GM18502 (cell line): ENCODE measurements around the gene CASP3.
A peak's percentile ranks its signal among the peaks of the same experiment; 100 is the strongest.
"Not testable (repeated sequence)": the region's sequence is repeated elsewhere in the genome, so short reads cannot be mapped to it uniquely, and the experiment has no call there.

Source experiments
- ATAC-seq: cut with Tn5 transposase; IDR thresholded peaks from one replicate; pipeline ENCODE4 v1.9.1; 2021; ENCODE audit warnings: mild to moderate bottlenecking; ENCODE audit not compliant: unreplicated experiment, poor library complexity

The CASP3 gene

DNA sequence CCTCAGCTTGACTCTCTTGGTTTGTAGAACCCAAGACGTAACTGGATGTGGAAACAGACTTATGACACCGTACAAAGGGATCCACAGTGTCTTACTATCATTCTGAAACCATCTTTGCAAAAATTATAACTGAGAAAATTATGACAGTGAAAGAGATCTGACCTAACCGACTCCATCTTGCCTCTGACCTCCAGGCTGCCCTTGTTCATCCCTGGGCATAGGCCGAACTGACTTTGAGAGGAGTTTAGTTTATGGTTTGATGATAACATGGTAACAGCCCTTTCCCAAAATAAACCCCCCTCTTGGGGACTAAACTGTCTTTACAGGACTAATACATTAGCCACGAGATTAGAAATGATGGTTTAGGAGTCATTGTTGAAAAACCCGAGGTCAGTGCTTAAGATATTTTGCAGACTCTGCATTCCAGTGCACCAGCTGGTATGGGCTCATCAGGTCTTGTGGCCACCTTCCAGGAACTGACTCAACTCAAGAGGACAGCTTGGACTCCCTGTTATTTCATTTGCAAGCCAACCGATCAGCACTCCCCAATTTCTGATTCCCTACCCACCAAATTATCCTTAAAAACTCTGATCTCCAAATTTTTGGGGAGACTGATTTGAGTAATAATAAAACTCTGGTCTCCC is 49.6 kb downstream of the CASP3 start:
- ATAC-seq: no peak

DNA sequence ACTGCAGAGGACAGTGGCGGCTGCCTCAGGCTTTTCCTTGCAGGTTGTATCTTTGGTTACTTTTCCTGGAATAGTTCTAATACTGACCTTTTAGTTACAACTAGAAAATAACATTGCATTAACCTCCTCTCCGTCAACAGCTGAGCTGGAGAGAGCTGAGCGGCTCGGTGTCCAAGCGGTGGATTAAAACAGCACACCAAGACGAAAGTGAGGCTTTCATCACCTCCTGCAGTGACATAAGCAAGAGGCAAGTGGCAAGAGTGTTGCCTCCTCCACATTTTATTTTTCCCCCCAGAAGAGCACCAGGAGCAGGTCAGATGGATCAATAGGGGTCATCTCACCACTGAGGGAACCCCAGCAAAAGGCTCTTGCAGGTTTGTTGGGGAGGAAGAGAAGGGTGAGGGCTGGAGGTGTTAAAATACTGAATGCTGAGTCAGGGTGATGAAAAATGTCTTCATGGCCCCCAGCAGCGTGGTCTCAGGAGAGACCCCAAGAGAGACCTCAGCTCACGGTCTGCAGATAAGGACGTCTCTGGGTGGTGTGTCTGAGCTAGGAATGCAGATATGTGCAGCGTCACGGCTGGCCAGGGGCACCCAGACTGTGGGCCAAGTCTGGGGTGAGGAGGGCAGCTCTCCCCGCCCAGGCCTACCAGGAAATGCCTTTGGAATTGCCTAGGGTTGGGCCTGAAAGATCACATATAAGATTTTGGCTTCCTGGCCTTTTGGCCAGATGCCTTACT is 50.3 kb downstream of the CASP3 start:
- no peak for ATAC-seq

DNA sequence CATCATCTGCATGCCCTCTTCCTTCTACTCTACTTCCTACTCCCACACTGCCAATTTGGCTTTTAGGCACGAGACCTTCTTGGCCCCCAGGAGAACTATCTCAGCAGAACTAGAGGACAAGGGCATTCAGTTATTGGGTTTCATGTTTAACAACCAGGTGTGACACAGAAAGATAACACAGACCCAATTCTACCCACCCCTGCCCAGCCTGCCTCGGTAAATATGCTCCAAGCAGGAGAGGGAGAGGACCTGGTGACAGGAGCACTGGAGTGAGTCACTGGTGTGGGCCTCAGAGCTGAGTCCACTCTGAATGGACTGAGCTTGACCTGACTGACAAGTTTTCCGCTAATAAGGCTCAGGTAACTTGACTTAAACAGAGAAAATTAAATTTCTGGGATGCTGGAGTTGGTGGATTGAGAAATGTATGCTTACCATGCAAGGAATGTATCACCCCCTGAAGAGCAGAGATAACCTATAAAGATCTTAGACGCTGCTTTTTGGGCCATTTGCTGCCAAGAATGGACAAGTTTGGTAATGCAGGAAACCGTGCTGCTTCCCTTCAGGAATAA is 52.5 kb downstream of the CASP3 start:
- no peak for ATAC-seq

DNA sequence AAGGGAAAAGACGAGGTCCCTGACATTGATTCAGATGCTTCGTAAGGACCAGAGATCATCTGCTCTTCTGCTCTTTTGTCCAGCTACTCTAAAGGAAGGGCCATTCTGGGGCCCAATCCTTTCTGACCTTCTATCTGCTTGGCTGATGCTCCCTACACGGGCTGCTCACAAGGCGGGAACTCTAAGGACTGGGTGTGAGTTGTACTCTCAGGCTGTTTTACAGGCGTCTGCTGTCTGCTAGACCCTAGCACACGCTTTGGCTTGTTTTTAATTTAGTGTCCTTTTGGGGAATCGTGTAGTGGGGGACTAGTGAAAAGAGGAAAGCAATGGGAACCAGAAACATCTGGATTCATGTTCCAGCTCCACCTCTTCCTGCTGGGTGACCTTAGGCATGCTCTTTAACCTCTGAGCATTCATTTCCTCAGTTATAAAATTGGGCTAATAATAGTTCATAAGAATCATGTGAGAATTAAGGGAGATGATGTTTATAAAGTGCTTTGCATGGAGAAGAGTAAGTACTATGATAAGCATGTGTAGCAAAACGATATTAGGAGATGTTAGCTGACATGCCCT is 53.1 kb downstream of the CASP3 start:
- ATAC-seq: no peak

DNA sequence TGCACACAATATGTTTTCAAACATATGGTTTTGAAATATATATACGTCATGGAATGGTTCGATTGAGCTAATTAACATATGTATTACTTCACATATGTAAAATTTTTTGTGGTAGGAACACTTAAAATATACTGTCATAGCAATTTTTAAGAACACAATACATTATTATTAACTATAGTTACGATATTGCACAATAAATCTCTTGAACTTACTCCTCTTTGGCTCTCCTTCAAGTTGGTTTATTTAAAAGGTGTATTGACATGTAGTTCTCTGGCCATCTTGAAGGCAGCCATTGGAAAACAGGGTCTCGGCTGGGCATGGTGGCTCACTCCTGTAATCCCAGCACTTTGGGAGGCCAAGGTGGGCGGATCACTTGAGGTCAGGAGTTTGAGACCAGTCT is 53.8 kb downstream of the CASP3 start:
- ATAC-seq: no peak

DNA sequence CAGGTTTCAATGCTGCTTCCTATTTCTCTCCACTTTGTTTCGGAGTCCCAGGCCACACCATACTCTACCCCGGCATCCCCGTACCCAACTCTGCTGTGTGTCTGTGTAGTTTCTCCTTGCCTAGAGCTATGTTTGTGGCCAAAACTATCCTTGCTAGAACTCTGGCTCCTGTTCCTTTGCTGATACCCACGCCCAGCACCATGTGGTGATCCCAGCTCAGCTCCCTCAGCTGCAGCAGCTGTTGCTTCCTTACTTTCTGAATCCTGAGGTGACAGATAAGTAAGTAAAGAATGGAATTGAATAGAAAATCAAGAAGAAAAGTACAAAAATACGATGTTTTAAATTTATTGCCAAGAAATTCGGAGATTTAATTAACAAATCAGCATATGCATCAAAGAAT is 55.8 kb downstream of the CASP3 start:
- ATAC-seq: no peak

DNA sequence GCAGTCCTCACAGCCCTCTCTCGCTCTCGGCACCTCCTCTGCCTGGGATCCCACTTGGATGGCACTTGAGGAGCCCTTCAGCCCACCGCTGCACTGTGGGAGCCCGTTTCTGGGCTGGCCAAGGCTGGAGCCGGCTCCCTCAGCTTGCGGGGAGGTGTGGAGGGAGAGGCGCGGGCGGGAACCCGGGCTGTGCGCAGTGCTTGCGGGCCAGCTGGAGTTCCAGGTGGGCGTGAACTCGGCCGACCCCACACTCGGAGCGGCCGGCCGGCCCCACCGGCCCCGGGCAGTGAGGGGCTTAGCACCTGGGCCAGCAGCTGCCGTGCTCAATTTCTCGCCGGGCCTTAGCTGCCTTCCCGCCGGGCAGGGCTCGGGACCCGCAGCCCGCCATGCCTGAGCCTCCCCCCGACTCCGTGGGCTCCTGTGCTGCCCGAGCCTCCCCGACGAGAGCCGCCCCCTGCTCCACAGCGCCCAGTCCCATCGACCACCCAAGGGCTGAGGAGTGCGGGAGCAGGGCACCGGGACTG is 57.4 kb downstream of the CASP3 start:
- not testable (repeated sequence) for ATAC-seq

DNA sequence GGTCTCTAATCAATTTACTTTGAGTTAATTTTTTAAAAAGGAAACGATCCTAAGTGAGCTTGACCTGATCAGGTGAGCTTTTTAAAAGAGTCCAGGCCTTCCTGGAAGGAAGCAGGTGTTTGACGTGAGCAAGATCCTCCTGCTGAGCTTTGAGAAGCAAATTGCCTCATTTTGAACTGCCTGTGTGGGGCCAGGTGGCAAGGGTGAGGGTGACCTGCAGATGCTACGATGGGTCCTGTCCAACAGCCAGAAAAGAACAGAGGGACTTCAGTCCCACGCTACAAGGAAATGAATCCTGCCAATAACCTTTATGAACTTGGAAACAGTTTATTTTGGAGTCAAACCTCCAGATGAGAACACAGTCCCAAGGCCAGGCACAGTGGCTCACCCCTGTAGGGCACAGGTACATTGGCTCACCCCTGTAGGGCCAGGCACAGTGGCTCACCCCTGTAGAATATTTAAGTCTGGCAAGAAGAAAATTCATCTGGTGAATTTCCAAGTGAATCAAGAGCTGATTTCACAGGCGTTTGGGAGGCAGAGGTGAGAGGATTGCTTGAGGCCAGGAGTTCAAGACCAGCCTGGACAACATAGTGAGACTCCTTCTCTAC is 58.1 kb downstream of the CASP3 start:
- no peak for ATAC-seq

DNA sequence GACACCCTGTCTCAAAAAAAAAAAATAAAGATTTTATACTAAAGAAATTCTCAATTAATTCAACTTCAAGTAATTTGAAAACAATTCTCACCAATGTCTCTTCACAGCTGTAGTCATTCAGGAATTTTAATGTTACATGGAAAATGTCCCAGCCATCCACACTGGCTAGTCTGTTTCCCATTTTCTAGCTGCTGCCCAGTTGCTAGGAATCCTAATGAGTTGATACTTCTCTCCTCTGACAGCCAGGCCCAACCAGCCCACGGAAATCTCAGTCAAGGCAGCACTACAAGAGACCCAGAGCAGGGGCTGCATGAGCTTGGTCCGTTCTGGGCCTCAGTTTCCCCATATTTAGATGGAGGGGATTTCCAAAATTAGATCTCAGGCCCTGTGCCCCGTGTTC is 59.1 kb downstream of the CASP3 start:
- no peak for ATAC-seq

DNA sequence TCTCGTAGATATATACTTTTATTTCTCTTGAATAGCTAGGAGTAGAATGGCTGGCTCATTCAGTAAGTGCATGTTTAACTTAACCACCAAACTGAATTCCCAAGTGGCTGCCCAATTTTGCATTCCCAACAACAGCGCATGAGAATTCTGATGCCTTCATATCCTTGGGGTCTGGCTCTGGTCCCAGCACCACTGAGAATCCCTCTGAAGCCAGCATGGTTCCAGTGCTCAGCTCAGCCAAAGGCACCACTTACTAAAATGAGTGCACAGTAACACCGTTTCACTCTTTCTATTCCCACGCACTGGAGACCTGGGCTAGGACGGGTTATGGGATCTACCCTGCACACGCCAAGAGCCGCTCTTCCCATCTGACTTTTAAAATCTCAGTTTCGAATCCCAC is 60.4 kb downstream of the CASP3 start:
- no peak for ATAC-seq

DNA sequence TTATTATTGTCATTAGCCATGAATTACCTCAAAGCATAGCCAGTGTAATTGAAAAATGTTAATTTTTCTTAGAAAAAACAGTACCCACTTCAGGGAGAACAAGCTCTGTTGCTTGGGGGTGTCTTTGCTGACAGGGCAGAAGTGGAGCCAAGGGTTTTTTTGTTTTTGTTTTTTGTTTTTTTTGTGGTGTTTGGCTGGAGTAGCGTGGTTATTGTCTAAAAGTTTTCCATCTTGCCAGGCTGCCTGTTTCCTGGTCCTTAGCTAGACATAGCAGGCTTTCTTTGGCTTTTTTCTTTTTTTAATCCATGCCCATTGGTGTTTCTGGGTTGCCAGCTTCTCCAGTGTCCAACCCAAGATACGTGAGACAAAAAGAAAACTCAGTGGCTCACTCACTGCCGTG is 61.5 kb downstream of the CASP3 start:
- ATAC-seq: no peak

DNA sequence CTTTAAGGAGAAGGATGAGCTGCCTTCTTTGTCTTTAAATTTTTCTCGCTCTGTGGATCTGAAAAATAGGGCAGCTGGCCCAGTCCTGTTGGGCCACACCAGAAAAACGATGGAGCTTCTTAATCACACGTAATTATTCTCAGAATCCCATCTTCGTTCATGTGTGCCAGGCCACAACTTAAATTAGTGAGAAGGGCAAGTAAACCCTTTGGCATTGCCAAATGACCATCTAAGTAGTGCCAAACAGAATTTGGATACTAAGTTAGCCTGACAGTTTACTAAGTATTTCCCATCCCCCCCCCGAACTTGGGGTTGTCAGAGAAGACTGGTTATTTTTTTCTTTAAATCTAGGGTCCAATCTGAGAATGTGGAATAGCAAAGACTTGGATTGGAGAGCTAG is 62.0 kb downstream of the CASP3 start:
- ATAC-seq: no peak

DNA sequence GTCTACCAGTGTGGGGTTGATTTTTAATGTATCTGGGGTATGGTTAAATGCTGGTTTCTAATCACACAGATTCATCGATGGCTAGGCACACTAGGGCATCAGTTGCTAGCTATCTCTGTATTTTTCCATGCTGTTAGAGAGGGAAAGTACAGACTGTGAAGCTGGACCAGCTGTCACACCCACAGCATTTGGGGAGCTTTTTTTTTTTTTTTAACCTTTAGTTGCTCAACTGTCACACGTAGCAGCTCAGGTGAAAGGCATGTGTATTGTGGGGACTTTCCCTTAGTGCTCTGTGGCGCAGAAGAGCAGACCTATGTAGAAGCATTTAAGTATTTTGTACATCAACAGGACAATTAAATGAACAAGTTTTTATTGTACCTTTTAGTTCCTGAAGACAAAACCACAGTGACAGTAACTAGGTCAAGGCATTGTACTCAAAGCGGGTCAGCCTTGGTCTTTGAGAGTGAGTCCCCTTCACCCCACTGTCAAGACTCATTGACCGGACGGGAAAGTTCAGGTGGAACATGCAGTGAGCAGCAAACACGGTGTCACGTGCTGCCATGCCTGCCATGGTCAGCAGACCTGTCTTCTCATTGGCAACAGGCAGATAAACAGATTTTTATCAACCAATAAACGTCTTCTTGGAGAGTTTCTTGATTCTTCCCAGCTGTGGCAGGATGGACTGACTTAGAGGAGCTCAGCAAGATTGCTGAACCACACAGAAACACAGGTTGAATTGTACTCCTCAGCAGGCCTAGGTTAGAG is 65.3 kb downstream of the CASP3 start:
- peak; percentile 69 for ATAC-seq
